Measurements from ENCODE around the gene GPR34. TPM values are rescaled to one million over a fixed set of nuclear protein-coding genes. Genes with fewer than 3 reads are reported as not detected.

The GPR34 gene
- total and polyA plus RNA-seq, 4 donors = 1.7 to 9.0 (median 4.3) TPM

DNA sequence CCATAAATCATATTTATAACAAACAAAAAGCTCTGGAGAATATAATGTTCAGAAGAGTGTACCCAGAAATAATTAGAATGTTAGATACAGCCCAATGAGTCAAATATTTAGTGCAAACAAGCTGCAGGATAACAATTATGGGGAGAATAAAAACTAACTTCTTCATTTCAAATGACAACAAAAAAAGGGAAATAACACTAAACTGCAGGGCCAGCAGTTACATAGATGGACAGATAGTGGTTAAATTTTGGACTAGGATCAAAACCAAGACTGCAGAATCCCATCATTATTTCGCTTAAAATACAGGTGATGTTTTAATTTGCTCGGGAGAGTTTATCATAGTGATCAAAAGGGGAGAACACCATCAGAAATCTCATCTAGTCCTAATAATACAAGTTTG, 617 bp upstream of the GPR34 start:
- Histone ChIP-seq H3K27ac (ENCODE audit: low read depth in 1 of 2, low read length in 2 of 2) (no peak overlapping the region), H3K4me3 (ENCODE audit: low read depth in 1 of 3, low read length in 3 of 3) (no peak overlapping the region), H3K9ac (ENCODE audit: low read depth in 1 of 2, low read length in 2 of 2) (no peak overlapping the region), H3K4me1 (ENCODE audit: control insufficient read depth in 4 of 4, insufficient read depth in 4 of 4, low read length in 3 of 4) (peaks cover 0 to 1% (median 0%) of the 10 kb centered on the region in 4 donors), H3K9me3 (ENCODE audit: control insufficient read depth in 4 of 4, low read length in 3 of 4) (no peaks in the 10 kb centered on the region), H3K36me3 (ENCODE audit: control insufficient read depth in 4 of 4, insufficient read depth in 3 of 4, low read depth in 1 of 4, low read length in 3 of 4) (no peaks in the 10 kb centered on the region), H3K27me3 (ENCODE audit: control insufficient read depth in 4 of 4, insufficient read depth in 4 of 4, low read length in 3 of 4) (peaks cover 0 to 4% (median 0%) of the 10 kb centered on the region in 4 donors)
- TF ChIP-seq, protein P1, sequence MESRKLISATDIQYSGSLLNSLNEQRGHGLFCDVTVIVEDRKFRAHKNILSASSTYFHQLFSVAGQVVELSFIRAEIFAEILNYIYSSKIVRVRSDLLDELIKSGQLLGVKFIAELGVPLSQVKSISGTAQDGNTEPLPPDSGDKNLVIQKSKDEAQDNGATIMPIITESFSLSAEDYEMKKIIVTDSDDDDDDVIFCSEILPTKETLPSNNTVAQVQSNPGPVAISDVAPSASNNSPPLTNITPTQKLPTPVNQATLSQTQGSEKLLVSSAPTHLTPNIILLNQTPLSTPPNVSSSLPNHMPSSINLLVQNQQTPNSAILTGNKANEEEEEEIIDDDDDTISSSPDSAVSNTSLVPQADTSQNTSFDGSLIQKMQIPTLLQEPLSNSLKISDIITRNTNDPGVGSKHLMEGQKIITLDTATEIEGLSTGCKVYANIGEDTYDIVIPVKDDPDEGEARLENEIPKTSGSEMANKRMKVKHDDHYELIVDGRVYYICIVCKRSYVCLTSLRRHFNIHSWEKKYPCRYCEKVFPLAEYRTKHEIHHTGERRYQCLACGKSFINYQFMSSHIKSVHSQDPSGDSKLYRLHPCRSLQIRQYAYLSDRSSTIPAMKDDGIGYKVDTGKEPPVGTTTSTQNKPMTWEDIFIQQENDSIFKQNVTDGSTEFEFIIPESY (IDR thresholded peaks at IDR 0.05) = no peak
- TF ChIP-seq JUND (IDR thresholded peaks at IDR 0.05) (no peak), FOXA2 (IDR thresholded peaks at IDR 0.05) (no peak), SP1 (IDR thresholded peaks at IDR 0.05) (no peak), RXRA (IDR thresholded peaks at IDR 0.05) (no peak), HNF4A (conservative IDR thresholded peaks at IDR 0.05) (no peak), ATF3 (IDR thresholded peaks at IDR 0.05) (no peak), GABPA (IDR thresholded peaks at IDR 0.05 in 1 of 2, conservative IDR thresholded peaks at IDR 0.05 in 1 of 2) (no peak), NR2F2 (IDR thresholded peaks at IDR 0.05) (no peak), YY1 (IDR thresholded peaks at IDR 0.05) (no peak), RAD21 (IDR thresholded peaks at IDR 0.05) (no peak)
- TF ChIP-seq, protein P2, sequence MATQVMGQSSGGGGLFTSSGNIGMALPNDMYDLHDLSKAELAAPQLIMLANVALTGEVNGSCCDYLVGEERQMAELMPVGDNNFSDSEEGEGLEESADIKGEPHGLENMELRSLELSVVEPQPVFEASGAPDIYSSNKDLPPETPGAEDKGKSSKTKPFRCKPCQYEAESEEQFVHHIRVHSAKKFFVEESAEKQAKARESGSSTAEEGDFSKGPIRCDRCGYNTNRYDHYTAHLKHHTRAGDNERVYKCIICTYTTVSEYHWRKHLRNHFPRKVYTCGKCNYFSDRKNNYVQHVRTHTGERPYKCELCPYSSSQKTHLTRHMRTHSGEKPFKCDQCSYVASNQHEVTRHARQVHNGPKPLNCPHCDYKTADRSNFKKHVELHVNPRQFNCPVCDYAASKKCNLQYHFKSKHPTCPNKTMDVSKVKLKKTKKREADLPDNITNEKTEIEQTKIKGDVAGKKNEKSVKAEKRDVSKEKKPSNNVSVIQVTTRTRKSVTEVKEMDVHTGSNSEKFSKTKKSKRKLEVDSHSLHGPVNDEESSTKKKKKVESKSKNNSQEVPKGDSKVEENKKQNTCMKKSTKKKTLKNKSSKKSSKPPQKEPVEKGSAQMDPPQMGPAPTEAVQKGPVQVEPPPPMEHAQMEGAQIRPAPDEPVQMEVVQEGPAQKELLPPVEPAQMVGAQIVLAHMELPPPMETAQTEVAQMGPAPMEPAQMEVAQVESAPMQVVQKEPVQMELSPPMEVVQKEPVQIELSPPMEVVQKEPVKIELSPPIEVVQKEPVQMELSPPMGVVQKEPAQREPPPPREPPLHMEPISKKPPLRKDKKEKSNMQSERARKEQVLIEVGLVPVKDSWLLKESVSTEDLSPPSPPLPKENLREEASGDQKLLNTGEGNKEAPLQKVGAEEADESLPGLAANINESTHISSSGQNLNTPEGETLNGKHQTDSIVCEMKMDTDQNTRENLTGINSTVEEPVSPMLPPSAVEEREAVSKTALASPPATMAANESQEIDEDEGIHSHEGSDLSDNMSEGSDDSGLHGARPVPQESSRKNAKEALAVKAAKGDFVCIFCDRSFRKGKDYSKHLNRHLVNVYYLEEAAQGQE (IDR thresholded peaks at IDR 0.05) = no peak
- 82% methylated on average over 2 of the region's 2 CpGs for WGBS
- no peak for DNase-seq (ENCODE audit: low spot score)

GRCh38 chrX:41689711-41690110, 938 bp downstream of the GPR34 start:
- H3K9ac ChIP-seq (ENCODE audit: low read depth in 1 of 2, low read length in 2 of 2) = no peak overlapping the region
- no peaks in the 10 kb centered on the region for H3K9me3 ChIP-seq (ENCODE audit: control insufficient read depth in 4 of 4, low read length in 3 of 4)
- WGBS = 29% methylated on average over 3 of the region's 3 CpGs
- H3K27me3 ChIP-seq (ENCODE audit: control insufficient read depth in 4 of 4, insufficient read depth in 4 of 4, low read length in 3 of 4) = peaks cover 0 to 4% (median 0%) of the 10 kb centered on the region in 4 donors
- H3K27ac ChIP-seq (ENCODE audit: low read depth in 1 of 2, low read length in 2 of 2) = peak overlapping the region; percentile 13 to 38
- H3K4me3 ChIP-seq (ENCODE audit: low read depth in 1 of 3, low read length in 3 of 3) = no peak overlapping the region
- H3K4me1 ChIP-seq (ENCODE audit: control insufficient read depth in 4 of 4, insufficient read depth in 4 of 4, low read length in 3 of 4) = peaks cover 0 to 1% (median 0%) of the 10 kb centered on the region in 4 donors
- DNase-seq (ENCODE audit: low spot score) = no peak
- H3K36me3 ChIP-seq (ENCODE audit: control insufficient read depth in 4 of 4, insufficient read depth in 3 of 4, low read depth in 1 of 4, low read length in 3 of 4) = no peaks in the 10 kb centered on the region
- TF ChIP-seq FOXA1 (IDR thresholded peaks at IDR 0.05) (no peak), SP1 (IDR thresholded peaks at IDR 0.05) (peak; percentile 67), NR2F2 (IDR thresholded peaks at IDR 0.05) (no peak), RXRA (IDR thresholded peaks at IDR 0.05) (peak; percentile 54 to 76), FOXA2 (IDR thresholded peaks at IDR 0.05) (no peak), HNF4A (conservative IDR thresholded peaks at IDR 0.05) (peak; percentile 78 to 81), HNF4G (IDR thresholded peaks at IDR 0.05) (no peak), CTCF (IDR thresholded peaks at IDR 0.05; ENCODE audit: low read depth, low read length, missing input control) (no peak), YY1 (IDR thresholded peaks at IDR 0.05) (no peak), EGR1 (IDR thresholded peaks at IDR 0.05; ENCODE audit: low read depth in 2 of 2) (peak in 1 of 2 donors; percentile 27), GABPA (IDR thresholded peaks at IDR 0.05 in 1 of 2, conservative IDR thresholded peaks at IDR 0.05 in 1 of 2) (no peak), ATF3 (IDR thresholded peaks at IDR 0.05) (no peak), RAD21 (IDR thresholded peaks at IDR 0.05) (peak in 1 of 2 donors; percentile 28)
- TF ChIP-seq, protein P2 (IDR thresholded peaks at IDR 0.05) = no peak
- TF ChIP-seq, protein P3, sequence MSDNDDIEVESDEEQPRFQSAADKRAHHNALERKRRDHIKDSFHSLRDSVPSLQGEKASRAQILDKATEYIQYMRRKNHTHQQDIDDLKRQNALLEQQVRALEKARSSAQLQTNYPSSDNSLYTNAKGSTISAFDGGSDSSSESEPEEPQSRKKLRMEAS (IDR thresholded peaks at IDR 0.05) = no peak
- TF ChIP-seq, protein P1 (IDR thresholded peaks at IDR 0.05) = peak; percentile 21

All from liver (tissue), 9 donors.